Measurements from ENCODE around the gene FAM210B.

GRCh38 chr20:56392132-56392880 lies 33.5 kb downstream of the FAM210B start, which contains the start of the genes AURKA and CSTF1:
- no peak for TF ChIP-seq CTCF (IDR thresholded peaks at IDR 0.05; ENCODE audit: insufficient read depth, low read length)
- peak; percentile 47 for TF ChIP-seq REST (IDR thresholded peaks at IDR 0.05; ENCODE audit: insufficient replicate concordance, low read depth)
